ENCODE measurements around the gene FRMD1.

- TF ChIP-seq CTCF (IDR thresholded peaks at IDR 0.05; ENCODE audit: insufficient read depth, low read depth, low read length) (no peak), EZH2 (IDR thresholded peaks at IDR 0.05; ENCODE audit: insufficient read depth, low read length) (peak; percentile 68)
Observed at GRCh38 chr6:168100803-168101589, 22.0 kb upstream of the FRMD1 start.

All from astrocyte (in vitro differentiated cells and primary cell).